ENCODE results near the gene GATAD2B.
"Not testable (repeated sequence)": the region's sequence is repeated elsewhere in the genome, so short reads cannot be mapped to it uniquely, and the experiment has no call there.

GATAD2B gene

DNA sequence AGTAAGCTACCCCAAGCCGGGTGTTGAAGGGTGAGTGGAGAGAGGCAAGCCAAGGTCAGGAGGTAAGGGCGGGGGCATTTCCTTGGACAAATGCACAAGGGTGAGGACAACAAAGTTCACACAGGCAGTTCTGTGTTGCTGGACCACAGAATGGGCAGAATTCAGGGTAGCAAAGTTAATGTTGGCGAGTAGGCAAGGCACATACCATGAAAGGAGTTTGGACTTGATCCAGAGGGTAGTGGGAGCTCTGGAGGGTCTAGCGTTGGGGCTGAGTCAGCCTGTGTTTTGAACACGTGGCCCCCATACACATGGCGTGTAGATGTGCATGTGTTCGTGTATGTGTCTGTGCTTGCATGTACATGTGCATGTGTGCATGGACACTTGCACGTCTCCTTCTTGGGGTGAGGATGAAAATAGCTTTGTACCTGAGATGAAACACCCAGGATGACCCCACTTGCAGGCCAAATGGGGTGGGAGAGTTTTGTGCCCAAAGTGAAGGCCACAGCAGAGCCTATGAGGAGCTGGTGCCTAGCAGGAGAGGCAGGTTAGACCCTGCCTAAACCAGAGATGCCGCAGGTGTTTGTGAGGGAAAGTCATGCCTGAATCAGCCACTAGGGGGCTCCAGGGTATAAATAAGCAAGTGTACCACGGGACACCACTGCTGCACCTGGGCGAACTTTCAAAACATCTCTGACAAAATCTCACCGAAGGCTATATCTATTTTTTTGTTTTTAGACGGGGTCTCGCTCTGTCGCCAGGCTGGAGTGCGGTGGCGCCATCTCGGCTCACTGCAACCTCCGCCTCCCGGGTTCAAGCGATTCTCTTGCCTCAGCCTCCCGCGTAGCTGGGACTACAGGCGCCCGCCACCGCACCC is 125.7 kb downstream of the GATAD2B start:
- DNase-seq (ENCODE audit: low spot score) = peak; percentile 79

DNA sequence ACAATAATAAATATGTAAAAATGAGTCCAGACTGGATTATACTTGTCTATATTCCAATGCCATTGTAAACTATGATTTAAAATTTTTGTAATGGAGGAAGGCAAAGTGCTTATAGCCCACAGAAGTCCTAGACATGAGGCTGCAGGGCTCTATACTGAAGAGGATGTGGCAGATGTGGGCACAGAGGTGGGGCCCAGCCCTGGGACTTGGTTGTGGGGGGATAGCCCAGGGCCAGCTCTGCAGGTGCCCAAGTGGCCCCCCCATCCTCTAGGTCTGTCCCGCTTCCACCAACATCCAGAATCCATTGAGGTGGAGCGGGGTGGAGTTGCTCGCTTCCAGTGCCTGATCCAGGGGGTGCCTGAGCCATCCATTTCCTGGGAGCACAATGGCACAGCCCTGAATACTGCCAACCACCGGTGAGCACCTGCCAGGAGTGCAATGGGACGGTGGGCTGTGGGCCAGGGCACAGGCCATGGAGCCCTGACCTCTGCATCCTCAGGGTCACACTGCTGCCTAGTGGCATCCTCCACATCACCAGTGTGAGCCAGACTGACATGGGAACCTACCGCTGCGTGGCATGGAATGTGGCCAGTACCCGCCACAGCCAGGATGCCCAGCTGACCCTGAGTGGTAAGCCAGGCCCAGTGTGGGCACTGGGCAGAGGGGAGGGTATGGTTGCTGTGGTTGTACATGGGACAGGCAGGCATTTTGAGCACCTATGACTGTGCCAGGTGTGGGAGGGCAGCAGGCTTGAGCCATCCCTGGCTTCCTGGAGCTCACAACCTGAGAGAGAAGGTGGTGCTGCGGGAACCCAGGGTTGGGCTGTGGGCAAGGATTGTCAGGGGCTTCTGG is 126.6 kb downstream of the GATAD2B start:
- DNase-seq (ENCODE audit: low spot score) = no peak

DNA sequence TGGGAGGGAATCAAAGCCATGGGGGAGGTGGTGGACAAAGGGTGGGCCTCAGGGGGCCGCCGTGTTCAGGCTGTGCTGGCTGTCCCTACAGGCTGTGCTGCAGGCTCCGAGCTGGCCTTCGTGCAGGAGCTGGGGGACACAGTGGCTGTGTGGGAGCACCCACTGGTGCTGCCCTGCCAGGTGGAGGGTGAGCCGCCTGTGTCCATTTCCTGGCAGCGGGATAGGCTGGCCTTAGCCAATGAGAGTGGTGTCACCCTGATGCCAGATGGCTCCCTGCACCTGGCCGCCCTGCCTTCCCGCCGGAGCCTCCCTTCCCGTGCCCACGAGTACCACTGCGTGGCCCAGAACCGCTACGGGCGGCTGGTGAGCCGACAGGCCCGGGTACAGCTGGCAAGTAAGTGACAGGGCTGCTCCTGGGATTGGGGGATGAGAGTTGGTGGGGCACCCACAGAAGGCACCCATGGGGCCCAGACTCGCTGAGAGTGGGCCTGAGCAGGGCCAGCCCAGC is 127.4 kb downstream of the GATAD2B start:
- DNase-seq (ENCODE audit: low spot score) = no peak

DNA sequence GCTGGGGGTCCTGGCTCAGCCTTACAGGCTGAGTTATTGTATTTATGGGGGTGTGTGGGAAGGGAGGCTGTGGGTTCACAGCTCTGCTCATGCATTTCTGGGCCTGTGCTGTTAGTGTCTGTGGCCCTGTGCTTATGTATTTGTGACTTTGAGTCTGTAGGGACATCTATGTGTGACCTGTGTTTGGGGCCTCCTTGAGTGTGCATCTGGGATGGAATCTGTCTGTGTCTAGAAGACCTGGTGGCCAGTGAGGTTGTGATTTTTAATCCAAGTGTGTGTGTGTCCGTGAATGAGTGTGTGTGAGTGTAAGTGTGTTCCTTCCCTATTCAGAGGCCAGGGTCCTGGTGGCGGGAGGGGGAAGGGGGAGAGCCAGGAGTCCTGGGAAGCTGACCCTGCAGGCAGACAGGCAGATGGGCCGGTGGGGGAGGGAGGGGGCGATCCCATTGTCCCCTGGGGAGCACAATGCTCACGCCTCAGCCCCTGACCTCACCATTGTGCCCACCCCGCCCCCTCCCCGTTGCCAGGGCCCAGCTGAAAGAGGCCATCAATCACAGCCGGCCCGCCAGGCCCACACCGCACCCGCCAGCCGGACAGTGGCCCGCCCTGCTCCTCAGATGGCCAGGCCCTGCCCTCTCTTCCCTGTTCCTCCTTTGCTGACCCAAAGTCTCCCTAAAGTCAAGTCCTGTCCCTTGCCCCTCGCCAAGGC is 128.0 kb downstream of the GATAD2B start:
- DNase-seq (ENCODE audit: low spot score) = peak; percentile 56

DNA sequence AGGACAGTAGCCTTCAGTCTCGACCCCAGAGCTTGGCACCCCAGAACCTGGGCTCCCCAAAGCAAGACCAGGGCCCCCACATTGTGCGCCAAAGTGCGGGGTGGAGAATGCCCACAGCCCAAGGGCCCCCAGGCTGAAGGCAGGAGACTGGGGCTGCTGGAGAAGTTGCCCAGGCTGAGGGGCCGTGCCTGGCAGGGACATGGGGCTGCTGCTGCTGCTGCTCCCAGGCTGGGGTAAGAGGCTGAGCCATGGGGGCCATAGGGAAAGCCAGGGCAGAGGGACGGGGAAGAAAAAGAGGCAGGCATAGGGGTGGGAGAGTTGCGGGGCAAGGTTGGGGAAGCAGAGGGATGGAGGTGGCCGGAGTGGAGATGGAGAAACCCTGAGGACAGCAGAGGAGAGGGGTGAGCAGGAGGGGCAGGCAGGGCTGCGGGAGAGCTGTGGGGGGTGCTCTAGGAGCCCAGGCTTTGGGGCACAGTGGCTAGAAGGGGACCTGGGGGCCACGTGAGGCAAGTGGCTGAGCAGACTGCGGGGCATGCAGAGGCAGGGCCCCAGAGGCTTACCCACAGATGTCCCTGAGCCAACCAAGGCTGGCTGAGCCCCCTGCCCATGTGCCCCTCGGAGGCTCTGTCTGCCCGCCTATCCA is 128.7 kb downstream of the GATAD2B start:
- no peak for DNase-seq (ENCODE audit: low spot score)

DNA sequence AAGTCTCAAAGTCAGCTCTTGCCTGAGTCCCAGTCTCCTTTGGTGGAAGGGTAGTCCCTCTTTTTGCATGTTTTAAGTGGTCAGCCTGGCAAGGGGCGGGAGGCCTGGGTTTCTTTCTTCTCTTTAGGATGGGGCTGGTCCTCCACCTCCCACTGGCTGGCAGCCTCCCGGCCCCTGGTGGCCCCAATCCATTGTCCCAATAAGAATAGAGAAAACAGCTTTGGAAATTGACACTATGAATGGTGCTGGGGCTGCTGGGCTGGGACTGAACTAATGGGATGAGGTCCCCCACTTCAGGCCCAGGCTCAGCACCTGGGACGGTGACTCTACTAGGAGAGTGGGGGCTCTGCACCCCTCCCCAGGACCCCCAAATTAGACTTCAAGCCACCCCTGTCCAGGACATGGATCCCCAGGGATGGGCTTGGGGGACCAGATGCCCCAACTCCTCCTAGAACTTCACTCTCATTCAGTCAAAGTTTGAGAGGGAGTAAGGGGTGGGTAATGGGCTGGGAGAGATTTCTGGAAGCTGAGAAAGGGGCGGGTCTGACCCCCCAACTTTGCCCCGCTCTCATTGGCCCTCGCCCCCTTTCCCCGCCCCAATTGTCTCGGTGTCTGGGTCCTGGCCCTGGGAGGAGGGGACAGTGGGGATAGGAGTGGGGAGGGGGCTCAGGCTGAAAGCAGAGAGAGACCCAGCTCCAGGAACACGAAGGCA is 129.4 kb downstream of the GATAD2B start:
- no peak for DNase-seq (ENCODE audit: low spot score)

DNA sequence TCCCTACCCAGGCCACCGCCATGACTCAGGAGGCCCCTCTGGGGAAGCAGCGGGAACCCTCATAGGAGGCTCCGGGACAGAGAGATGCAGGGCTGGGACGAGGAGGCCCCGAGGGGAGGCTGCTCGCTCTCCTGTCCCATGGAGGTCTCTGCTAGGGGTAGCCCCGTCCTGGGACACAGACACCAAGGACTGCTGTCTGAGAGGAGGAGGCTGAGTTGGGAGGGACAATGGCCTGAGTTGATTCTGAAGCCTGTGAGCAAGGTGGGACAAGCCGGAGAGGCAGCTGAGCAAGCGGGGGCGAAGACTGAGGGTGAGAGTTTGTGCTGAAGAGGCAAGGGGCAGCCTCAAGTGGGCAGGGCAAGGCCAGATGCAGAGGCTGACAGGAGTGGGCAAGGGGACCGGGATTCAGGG is 130.1 kb downstream of the GATAD2B start:
- no peak for DNase-seq (ENCODE audit: low spot score)

DNA sequence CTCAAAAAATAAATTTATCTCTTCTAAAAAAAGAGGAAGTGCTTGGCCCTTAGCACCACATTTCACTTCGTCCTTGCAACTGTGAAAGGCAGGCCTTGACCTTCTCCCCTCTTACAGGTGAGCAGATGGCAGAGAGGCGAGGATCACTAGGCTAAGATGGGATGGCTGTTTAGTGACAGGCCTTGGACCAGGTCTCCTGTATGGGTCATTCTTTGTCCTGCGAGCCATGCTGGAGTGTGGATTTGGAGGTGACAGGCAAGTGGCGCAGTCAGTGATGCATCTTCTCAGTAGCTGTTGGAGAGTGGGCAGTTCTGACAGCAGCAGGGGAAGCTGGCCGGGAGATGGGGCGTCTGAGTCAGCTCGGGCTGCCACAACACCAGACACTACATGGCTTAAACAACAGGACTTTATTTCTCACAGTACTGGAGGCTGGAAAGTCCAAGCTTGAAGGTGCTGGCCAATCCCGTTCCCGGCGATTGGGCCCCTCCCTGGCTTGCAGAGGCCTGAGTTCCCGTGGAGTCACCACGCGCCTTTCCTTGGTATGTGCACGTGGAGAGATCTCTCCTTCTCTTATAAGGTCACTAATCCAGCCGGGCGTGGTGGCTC is 131.0 kb downstream of the GATAD2B start:
- no peak for DNase-seq (ENCODE audit: low spot score)

DNA sequence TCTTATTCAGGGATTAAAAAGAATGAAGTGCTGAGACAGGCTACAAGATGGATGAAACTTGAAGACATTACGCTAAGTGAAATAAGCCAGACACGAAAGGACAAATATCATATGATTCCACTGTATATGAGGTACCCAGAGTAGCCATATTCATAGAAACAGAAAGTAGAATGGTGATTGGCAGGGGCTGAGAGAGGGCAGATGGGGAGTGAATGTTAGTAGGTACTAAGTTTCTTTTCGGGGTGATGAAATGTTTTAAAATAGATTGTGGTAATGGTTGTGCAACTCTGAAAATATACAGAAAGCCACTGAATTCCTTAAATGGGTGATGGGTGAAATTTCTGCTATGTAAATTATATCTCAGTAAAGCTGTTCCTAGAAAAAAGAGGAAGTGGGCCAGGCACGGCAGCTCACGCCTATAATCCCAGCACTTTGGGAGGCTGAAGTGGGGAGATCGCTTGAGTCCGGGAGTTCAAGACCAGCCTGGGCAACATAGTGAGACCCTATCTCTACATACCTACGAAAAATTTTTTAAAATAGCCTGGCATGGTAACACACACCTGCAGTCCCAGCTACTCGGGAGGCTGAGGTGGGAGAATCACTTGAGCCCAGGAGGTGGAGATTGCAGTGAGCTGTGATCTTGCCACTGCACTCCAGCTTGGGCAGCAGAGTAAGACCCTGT is 131.7 kb downstream of the GATAD2B start:
- no peak for DNase-seq (ENCODE audit: low spot score)

DNA sequence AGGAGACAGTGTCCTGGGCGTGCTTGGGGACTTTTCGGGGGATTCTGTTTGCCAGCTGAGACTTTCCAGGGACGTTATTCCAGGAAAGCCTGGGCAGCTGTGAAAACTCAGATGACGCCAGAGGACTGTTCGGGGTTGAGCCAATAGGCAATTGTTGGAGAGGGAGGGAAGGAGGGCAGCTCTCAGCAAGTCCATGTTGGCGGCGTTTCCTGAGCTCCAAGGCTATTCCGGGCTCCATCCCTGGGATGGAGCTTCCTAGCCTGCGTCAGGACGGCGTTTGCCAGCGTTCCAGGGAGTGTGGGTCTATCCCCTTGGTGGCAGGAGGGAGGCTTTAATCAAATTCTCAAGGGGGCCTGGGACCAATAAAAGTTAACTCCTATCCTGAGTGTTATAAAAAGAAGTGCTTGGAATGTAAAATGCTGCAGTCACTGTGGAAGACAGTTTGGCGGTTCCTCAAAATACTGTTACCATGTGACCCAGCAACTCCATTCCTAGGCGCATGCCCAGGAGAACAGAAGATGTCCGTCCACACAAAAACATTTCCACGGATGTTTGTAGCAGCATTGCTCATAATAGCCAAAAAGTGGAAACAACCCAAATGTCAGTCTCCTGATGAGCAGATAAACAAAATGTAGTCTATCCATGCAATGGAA is 132.3 kb downstream of the GATAD2B start:
- peak; percentile 86 for DNase-seq (ENCODE audit: low spot score)

DNA sequence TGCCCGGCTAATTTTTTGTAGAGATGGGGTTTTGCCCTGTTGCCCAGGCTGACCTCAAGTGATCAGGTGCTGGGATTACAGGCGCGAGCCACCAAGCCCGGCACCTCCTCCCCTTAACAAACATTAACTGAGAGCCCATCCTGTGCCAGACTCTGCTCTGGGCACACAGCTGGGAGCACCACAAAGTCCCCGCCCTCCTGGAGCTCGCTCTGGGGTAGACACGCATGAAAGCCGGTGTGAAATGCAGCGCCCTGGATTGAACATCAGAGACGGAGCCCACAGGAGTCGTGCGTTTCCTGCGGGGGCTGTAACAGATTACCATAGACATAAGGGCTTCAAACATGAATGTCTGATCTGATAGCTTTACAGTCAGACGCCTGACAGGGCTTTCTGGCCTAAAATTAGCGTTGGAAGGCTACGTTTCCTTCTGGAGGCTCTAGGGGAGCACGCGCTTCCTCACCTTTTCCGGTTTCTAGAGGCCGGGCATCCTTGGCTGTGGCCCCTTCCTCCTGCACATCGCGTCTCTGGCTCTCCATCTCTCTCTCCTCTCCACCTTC is 133.2 kb downstream of the GATAD2B start:
- DNase-seq (ENCODE audit: low spot score) = peak; percentile 68

DNA sequence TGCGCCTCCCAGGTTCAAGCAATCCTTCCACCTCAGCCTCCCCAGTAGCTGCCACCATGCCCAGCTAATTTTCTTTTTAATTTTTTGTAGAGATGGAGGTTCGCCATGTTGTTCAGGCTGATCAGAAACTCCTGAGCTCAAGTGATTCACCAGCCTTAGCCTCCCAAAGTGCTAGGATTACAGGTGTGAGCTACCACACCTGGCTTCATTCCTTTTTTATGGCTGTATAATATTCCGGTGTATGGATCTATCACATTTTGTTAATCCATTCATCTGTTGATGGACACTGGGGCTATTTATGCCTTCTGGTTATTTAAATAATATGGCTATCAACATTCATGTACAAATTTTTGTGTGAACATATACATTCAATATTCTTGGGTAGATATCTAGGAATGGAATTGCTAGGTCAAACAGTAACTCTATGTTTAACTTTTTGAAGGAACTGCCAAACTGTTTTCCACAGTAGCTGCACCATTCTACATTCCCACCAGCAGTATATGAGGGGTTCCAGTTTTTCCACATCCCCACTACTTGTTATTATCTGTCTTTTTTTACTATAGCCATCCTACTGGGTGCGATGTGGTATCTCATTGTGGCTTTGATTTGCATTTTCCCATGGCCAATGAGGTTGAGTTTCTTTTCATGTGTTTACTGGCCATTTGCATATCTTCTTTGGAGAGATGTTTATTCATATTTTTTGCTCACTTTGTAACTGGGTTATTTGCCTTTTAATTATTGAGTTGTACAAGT is 136.6 kb downstream of the GATAD2B start:
- DNase-seq (ENCODE audit: low spot score) = no peak

DNA sequence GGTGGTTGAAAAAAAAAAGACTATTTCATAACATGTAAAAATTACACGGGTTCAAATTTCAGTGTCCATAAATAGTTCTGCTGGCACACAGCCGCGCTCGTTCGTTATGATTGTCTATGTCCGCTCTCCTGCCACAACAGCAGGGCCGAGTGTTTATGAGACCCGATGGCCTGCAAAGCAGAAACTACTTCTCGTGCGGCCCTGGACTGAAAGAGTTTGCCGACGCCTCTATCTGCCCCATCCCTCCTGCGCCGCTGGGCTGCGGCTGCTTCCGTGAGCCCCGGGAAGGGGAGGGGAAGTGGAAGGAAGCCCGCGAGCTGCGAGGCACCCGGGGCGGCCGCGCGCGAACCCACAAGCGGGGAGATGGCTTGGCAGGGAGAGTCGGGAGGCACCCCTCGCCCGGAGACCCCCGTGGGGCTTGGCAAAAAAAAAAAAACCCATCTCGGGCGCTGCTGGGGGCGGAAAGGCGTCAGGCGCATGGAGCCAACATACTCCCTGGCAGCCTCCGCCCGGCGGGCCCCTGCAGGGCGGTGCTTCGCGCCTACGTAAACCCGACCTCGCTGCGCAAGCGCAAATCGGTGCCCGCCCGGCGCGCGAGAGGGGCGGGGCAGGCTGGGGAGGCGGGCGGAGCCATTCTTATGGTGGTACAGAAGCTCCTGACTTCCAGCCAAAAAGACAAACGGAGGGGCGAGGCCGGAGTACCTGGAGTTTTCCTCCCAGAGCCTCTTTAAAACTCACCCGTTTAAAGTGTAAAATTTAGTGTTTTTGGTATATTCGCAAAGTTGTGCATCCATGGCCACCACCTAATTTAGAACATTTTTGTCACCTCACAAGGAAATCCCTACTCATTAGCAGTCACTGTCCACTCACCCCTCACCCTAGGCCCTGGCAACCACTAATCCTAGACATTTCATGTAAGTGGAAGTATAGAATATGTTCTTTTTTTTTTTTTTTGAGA is 139.3 kb downstream of the GATAD2B start:
- DNase-seq (ENCODE audit: low spot score) = peak; percentile 93

DNA sequence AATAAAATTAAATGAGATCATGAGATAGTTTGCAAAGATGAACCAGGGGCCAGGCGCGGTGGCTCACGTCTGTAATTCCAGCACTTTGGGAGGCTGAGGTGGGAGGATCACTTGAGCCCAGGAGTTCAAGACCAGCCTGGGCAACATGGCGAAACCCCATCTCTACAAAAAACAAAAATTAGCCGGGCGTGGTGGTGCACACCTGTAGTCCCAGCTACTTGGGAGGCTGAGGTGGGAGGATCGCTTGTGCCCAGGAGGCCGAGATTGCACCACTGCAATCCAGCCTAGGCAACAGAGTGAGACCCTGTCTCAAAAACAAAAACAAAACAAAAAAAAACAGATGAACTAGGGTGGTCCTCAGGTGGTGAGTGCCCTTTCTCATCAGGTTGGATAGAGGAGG is 140.1 kb downstream of the GATAD2B start:
- DNase-seq (ENCODE audit: low spot score) = not testable (repeated sequence)

DNA sequence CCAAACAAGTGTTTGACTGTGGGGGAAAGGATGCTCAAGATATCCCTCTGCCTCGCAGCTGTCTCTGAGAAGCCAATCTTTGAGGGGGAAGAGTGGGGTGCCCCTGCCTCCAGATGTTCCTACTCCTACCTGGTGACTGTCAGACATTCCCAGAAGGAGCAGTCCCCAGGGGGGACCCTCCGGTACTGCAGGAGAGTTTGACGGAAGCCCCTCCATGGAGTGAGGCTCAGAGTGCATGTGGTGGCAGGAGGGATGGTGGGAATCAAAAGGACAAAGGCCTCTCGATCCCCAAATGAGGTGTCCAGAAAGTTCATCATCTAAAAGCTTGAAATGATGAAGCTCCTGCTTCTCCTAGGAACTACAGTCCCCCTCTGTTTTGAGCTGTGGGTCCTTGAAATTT is 142.2 kb downstream of the GATAD2B start:
- no peak for DNase-seq (ENCODE audit: low spot score)

DNA sequence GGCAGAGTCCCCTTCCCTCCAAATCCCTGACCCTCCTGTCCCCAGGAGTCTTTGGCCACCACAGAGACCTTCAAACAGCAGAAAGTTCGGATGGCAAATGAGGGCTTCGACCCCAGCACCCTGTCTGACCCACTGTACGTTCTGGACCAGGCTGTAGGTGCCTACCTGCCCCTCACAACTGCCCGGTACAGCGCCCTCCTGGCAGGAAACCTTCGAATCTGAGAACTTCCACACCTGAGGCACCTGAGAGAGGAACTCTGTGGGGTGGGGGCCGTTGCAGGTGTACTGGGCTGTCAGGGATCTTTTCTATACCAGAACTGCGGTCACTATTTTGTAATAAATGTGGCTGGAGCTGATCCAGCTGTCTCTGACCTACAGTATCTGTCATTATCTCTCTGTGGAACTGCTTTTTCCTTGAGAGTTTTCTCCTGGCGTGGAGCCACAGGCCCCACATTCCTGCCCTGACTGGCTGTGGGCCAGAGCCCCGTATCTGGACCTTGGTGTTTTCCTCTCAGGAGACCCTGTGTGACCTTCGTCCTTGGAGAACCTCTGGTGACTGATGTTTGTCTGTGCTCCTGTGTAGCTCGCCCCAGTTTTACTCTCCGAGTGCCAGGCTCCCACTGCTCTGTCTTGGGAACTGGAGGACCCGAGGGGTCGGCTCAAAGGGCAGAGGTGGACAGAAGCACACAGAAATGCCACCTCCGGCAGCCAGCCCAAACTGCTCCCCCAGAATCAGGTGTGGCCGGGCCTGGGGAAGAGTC is 142.8 kb downstream of the GATAD2B start:
- no peak for DNase-seq (ENCODE audit: low spot score)
